GM18526 (cell line): ENCODE data around the gene PPIP5K2.
A peak's percentile ranks its signal among the peaks of the same experiment; 100 is the strongest.

ENCODE experiments used
- POLR2A ChIP-seq: IDR thresholded peaks from 3 replicates; pipeline ENCODE4 v1.6.1; 2011; ENCODE audit not compliant: insufficient read length; ENCODE audit errors: extremely low read depth

Gene PPIP5K2

DNA sequence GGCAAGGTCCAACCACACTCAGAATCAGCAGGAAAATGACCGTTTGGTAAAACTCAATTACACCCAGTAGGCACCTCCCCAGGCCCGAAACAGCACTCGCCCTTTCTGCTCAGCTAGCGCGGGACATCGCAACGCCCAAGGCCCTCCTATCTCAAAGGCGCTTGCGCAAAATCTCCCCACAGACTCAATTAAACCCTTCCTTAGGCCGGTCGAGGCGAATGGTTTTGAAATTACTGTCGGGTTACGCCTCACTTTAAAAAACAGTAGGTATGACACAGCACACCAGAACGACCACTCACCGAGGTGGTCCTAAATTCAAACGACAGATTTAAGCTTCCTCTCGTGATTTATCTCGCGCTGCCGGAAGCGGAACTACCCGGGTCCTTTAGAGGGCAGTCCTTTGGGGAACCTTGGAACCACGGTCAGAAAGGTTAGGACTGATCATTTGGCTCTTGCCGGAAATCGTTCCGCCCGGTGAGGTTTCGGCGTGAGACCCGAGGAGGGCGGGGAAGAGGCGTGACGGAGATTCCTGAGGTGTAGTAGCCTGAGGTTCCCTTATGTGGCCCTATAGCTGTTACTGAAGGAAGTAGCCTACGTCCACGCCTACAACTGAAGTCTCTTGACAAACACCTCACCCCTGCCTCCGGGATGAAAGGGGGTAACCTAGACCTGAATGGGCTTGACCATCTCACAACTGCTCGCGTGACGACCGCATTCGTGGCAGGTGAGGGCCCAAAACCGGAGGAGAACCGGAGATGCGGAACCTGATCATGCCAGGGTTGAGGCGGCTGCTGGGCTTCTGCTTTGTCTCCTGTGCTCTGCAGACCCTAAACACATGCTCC is at the start of gene PPIP5K2, which contains the start of gene GIN1:
TSS of gene PPIP5K2 (plus strand) at position 537 of the 842 bp plus-strand sequence. CDS start 9,289 bp downstream, outside the sequence.
TSS of gene GIN1 (minus strand) at position 374 of the 842 bp plus-strand sequence. CDS start 11,431 bp downstream, outside the sequence.
- peak; percentile 75 for TF ChIP-seq POLR2A

DNA sequence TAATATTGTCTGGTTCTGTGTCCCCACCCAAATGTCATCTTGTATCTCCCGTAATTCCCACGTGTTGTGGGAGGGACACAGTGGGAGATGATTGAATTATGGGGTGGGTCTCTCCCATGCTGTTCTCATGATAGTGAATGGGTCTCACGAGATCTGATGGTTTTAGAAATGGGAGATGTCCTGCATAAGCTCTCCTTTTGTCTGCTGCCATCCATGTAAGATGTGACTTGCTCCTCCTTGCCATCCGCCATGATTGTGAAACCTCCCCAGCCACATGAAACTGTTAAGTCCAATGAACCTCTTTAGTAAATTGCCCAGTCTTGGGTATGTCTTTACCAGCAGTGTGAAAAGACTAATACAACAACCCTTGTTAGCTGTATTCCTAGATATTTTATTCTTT is 44.7 kb upstream of the PPIP5K2 start:
- no peak for TF ChIP-seq POLR2A

DNA sequence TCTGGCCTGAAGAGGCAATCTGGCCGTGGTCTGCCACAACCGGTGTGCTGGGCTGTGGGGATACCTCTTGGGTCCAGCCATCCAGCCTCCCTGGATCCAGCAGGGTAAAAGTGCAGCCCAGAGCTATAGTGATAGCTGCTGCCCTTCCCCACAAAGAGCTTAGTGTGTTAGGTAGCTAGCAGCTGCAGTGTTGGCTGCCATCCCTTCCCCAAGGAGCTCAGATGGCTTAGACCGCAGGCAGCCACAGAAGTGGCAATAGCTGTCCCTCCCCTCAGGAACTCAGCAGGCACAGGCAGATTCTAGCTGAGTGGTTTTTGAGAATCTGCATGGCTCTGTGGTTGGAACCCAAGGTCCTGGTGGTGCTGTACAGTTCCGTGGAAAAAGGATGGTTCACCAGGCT is 40.3 kb upstream of the PPIP5K2 start:
- no peak for TF ChIP-seq POLR2A

DNA sequence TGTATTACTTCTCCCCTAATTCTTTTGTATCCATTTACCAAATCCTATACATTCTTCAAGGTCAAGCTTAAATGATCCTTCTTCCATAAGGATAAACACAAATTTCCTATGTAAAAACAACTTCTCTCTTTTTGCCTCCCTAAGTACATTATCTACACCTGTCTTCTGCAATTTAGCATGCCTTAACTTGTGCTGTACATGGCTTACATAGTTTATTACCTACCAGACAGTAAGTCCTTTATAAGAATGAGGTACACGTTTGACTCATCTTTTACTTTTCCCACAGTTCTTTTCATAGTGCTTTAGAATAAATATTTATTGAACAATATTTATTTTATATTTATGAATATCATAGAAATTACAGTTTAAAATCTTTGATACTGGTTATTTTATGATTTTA is 33.6 kb upstream of the PPIP5K2 start:
- TF ChIP-seq POLR2A, result no peak

DNA sequence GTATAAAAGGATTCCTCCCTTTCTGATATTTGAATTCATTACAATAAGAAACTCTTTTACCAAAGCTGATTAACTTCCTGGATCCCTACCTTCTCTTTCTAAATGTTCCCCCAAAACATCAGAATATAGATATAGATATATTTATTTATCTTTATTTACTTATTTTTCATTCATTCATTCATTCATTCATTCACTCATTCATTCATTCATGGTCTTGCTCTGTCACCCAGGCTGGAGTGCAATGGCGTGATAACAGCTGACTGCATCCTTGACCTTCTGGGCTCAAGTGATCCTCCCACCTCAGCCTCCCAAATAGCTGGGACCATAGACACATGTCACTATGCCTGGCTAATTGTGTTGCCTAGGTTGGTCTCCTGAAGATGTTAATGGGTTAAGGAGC is 30.8 kb upstream of the PPIP5K2 start:
- no peak for TF ChIP-seq POLR2A

DNA sequence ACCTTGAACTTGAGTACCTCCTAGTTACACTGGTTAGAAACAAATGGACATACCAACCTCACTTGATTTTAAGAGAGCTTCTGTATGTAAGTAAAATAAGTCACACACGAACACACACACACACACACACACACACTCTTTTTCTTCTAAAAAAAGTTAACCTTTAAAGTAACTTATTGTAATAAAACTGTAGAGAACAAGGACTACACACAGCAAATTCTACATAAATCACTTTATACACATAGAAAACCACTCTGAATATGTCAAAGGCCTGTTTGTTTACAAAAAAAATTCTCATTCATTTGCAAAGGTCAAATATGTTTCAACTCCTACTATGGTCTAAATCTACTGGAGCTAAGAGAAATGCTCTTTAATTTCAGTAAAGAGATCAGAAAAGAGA is 29.3 kb upstream of the PPIP5K2 start:
- TF ChIP-seq POLR2A, result no peak

DNA sequence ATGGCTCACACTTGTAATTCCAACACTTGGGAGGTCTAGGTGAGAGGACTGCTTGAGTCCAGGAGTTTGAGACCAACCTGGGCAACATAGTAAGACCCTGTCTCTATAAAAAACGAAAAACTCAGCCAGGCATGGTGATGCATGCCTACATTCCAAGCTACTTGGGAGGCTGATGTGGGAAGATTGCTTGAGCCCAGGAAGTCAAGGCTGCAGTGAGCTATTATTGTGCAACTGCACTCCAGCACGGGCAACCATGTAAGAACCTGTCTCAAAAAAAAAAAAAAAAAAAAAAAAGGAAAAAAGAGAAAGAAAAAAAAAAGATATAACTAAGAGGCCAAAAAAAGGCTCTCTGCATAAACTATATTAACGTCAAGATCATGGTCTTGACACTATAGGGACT is 27.4 kb upstream of the PPIP5K2 start:
- TF ChIP-seq POLR2A, result no peak

DNA sequence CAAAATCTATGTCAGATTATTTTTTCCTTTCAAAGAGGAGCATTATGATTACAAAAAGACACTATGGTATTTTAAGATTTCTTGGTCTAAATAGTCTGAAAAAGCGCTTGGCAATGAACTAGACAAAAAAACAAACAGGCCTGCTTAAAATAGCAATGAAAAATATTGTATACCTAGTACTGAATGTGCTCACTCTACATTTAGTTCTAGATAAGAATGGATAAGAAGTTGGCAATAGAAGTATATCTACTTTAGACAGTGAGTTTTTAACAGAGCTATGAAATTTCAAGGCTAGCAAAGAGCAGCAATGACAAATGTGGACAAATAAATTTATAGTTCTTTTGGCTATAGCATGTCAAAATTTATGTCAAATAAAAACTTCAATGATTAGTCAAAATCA is 26.4 kb upstream of the PPIP5K2 start:
- no peak for TF ChIP-seq POLR2A

DNA sequence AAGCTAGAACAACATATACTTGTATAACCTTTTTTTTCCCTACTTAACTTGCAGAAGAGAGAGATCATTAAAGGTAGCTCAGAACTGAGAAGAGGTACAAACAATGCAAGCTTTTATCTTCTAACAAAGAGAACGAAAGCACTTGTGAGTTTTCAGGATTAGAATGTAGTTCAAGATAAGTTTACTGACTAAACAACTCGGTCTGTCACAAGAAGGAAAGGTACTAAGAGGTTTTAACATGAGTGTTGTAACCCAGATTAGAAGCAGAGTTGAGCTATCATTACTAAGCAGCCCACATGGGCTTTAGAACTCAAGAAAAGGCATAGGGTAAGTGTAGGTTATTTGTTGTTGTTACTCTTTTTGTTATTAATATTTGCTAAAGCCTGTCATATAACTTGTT is 25.4 kb upstream of the PPIP5K2 start:
- no peak for TF ChIP-seq POLR2A

DNA sequence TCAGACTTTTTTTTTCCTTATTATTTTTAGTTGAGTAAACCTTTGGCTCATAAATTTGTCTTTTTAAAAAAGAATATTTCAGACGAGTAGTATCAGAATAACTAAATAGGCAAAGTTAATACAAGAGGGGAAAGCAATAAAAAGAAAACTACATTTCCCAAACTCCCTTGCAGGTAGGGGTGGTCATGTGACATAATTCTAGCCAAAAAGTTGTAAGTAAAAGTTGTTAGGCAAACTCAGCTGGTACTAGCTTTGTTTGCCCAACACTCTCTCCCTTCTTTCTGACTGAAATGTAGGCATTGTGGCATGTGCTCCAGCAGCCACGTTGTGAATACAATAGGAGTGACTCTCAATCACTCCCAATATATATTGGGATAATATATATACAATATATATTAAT is 21.1 kb upstream of the PPIP5K2 start:
- TF ChIP-seq POLR2A, result no peak

DNA sequence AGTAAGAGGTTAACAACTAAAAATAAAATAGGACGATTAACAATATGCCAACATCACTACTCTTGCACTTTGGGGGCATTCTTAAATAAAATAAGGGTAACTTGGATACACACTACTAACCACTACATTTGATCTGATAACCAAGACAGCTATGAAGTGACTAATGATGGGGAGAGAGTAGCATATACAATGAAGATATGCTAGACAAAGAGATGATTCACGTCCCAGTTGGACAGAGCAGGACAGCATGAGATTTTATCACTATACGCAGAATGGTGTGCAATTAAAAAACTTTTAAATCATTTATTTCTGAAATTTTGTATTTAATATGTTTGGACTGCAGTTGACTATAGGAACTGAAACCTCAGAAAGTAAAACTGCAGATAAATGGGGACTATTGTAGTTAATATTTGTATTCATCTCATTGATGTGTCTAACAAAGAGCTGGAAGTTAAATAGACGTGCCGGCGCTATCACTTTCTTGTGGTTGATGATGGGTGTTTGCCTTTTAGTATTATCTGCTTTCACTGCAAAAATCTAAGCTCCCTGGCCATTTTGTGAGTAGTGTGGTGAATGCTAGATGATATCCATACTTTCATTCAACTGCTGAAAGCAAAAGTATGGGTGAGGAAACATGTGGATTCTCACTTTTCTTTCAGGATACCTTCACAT is 18.9 kb upstream of the PPIP5K2 start:
- TF ChIP-seq POLR2A, result no peak

DNA sequence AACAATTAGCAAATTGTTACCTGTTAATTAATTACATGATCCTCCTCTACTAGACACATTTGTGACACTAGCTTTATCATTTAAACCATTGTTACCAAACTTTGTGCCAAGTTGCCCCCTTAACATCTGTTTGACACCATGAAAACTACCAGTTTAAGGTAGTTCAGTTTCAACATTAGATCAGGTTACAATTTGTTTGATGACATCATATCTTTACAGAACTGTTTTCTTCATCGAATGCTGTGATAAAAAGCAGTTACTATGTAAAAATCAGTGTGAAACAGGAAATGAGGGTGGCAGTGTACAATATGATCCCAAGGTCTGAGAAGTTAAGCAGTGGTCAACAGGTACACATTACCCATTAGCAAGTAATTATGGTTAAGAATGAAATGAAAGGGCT is 17.9 kb upstream of the PPIP5K2 start:
- no peak for TF ChIP-seq POLR2A

DNA sequence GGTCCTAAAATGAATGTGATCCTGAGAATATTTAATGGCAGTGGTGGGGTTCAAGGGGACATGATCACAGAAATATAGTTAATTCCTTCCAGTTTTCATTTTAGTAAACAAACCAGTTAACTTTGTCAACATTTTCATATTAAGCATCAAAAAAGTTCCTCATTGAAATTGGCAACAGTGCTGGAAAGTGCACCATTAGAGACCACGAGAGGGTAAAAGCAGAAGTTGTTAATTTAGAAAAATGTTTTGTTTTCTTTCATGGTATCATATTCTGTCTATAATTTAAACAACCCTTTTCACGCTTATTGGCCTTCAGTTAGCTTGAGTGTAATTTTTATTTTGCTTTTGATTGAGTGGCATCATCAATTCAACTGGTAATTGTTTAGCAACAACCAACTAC is 12.0 kb upstream of the PPIP5K2 start:
- no peak for TF ChIP-seq POLR2A

DNA sequence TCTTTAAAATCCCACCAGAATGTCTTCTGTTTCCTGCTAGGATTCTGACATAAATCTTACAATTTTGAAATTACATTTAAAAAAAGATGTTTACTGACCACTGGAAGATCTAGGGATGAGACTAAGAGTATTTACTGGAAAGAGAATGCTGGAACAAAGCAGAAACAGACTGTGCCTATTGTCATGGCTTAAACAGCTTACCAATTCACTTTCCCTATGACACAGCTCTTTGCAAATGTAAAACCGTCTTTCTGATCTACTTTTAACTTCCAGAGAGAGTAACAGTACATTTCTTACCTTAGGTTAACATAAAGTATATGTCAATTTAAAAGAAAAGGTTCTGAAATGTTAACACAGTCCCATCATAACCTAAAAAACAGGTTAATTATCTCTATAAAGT is 10.8 kb upstream of the PPIP5K2 start:
- no peak for TF ChIP-seq POLR2A

DNA sequence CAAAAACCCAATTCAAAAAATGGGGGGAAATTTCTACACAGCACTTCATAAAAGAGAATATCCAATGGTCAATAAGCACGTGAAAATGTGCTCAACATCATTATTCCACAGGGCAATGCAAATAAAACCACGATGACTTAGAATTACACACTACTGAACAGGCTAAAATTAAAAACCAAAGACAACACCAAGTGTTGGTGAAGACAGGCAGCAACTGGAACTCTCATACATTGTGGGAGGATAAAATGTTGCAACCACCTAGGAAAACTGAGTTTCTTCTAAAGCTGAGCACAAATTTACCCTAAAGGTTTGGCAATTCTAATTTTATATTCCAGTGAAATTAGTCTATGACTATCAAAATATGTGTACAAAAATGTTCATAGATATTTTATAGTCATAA is 9.7 kb upstream of the PPIP5K2 start:
- no peak for TF ChIP-seq POLR2A

DNA sequence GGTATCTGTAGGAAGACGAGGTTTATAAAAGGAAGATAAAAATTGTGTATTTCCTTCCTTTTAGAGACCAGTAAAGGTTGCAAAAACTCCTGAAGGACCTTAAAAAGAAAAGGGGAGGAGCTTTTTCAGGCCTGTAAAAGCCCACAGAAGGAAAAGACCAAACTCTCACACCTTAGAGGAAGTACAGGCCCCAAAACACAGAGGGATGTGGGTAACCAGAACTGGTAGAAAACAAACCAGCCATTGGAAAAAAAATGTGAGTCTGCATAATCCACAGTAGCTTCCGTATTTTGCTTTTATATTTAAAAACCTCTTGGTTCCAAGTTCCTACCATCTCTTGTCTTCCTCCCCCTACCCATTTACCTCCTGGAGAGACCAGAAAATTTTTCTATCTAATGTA is 8.6 kb upstream of the PPIP5K2 start:
- no peak for TF ChIP-seq POLR2A
